ENCODE results near the gene MATN3.

GRCh38 chr2:20019747-20020146, 7.3 kb upstream of the MATN3 start:
- TF ChIP-seq CTCF (conservative IDR thresholded peaks at IDR 0.05; ENCODE audit: low read depth, low read length) = no peak
- TF ChIP-seq EZH2 (IDR thresholded peaks at IDR 0.05; ENCODE audit: borderline replicate concordance, low read depth, low read length, poor library complexity, severe bottlenecking) = no peak
